CD14-positive monocyte (primary cell): ENCODE results near the gene TAF1C. TPM values are rescaled to one million over a fixed set of nuclear protein-coding genes. Genes with fewer than 3 reads are reported as not detected.

Source experiments
- DNase-seq, 3 donors: peaks; one replicate each; pipeline ENCODE4 v3.0.0-alpha.2; 2011 to 2022
- H2AFZ ChIP-seq: 2 replicates; pipeline ENCODE4 v1.6.0; 2012; ENCODE audit warnings: mild to moderate bottlenecking, low read depth, low read length, inconsistent platforms; ENCODE audit not compliant: insufficient read depth, poor library complexity, severe bottlenecking
- H3K27ac ChIP-seq, 2 donors: 1 replicate in 1 of 2; 2 replicates in 1 of 2; pipeline ENCODE4 v1.5.1; 2012 to 2013; ENCODE audit warnings: low read length in 2 of 2, control low read depth in 1 of 2, inconsistent platforms in 1 of 2, low read depth in 1 of 2, mild to moderate bottlenecking in 1 of 2
- H3K27me3 ChIP-seq, 2 donors: one replicate each; pipeline versions ENCODE4 v1.6.0 to v1.6.1; 2011 to 2013; ENCODE audit warnings: low read length in 2 of 2; ENCODE audit not compliant: control insufficient read depth in 2 of 2, insufficient read depth in 2 of 2
- H3K36me3 ChIP-seq, 2 donors: replicated peaks in 1 of 2; 1 replicate in 1 of 2; 2 replicates in 1 of 2; pipeline versions ENCODE4 v1.5.1 to v1.6.1; 2012 to 2013; ENCODE audit warnings: low read length in 2 of 2, control low read depth in 1 of 2, inconsistent platforms in 1 of 2, mild to moderate bottlenecking in 1 of 2; ENCODE audit not compliant: insufficient read depth in 2 of 2, control insufficient read depth in 1 of 2
- H3K4me1 ChIP-seq, 2 donors: 1 replicate in 1 of 2; 2 replicates in 1 of 2; pipeline versions ENCODE4 v1.5.1 to v1.6.1; 2012 to 2013; ENCODE audit warnings: low read length in 2 of 2, control low read depth in 1 of 2, inconsistent platforms in 1 of 2, mild to moderate bottlenecking in 1 of 2, moderate library complexity in 1 of 2; ENCODE audit not compliant: insufficient read depth in 2 of 2, control insufficient read depth in 1 of 2
- H3K4me2 ChIP-seq: replicated peaks from 2 replicates; pipeline ENCODE3; 2012; ENCODE audit warnings: low read length, moderate library complexity, mild to moderate bottlenecking; ENCODE audit not compliant: poor library complexity, severe bottlenecking; ENCODE audit errors: extremely low read depth
- H3K4me3 ChIP-seq, 3 experiments: fragments of 200-600 bp in 1 of 3; sonication (generic) in 1 of 3; replicated peaks in 1 of 3; 1 replicate in 2 of 3; 2 replicates in 1 of 3; pipeline ENCODE4 v1.5.1; 2011 to 2013; ENCODE audit warnings: low read length in 3 of 3, mild to moderate bottlenecking in 3 of 3, control low read depth in 2 of 3, low read depth in 2 of 3, inconsistent platforms in 1 of 3, moderate library complexity in 1 of 3
- H3K79me2 ChIP-seq: 2 replicates; pipeline ENCODE4 v1.6.0; 2012; ENCODE audit warnings: mild to moderate bottlenecking, control low read depth, inconsistent platforms, low read length, moderate library complexity; ENCODE audit not compliant: insufficient read depth
- H3K9ac ChIP-seq: 2 replicates; pipeline ENCODE4 v1.6.0; 2017; ENCODE audit warnings: low read length, mild to moderate bottlenecking; ENCODE audit not compliant: insufficient read depth, poor library complexity, severe bottlenecking
- H3K9me3 ChIP-seq, 2 donors: replicated peaks in 1 of 2; 1 replicate in 1 of 2; 2 replicates in 1 of 2; pipeline versions ENCODE4 v1.5.1 to v1.6.1; 2012 to 2013; ENCODE audit warnings: low read length in 2 of 2, control low read depth in 1 of 2; ENCODE audit not compliant: control insufficient read depth in 1 of 2, insufficient read depth in 1 of 2
- H4K20me1 ChIP-seq: 2 replicates; pipeline ENCODE4 v1.6.0; 2012; ENCODE audit warnings: mild to moderate bottlenecking, low read length, control low read depth, moderate library complexity; ENCODE audit not compliant: insufficient read depth
- H3K27ac Mint-ChIP-seq, 7 donors: one replicate each; pipeline ENCODE4 v1.8.0; 2020; ENCODE audit warnings: mild to moderate bottlenecking in 7 of 7, mixed read lengths in 7 of 7, moderate library complexity in 6 of 7, inconsistent platforms in 2 of 7
- H3K27me3 Mint-ChIP-seq, 3 donors: one replicate each; pipeline ENCODE4 v1.8.0; 2021 to 2022; ENCODE audit warnings: low read depth in 3 of 3, mild to moderate bottlenecking in 3 of 3, mixed read lengths in 3 of 3, moderate library complexity in 3 of 3, inconsistent platforms in 1 of 3
- H3K36me3 Mint-ChIP-seq, 2 donors: one replicate each; pipeline ENCODE4 v1.8.0; 2020; ENCODE audit warnings: mixed read lengths in 2 of 2, inconsistent platforms in 1 of 2, mild to moderate bottlenecking in 1 of 2
- H3K4me1 Mint-ChIP-seq: one replicate; pipeline ENCODE4 v1.8.0; 2020; ENCODE audit warnings: mild to moderate bottlenecking, mixed read lengths
- H3K4me3 Mint-ChIP-seq, 2 donors: one replicate each; pipeline ENCODE4 v1.8.0; 2020; ENCODE audit warnings: mild to moderate bottlenecking in 2 of 2, mixed read lengths in 2 of 2, moderate library complexity in 1 of 2
- H3K9me3 Mint-ChIP-seq, 7 donors: one replicate each; pipeline ENCODE4 v1.8.0; 2020 to 2022; ENCODE audit warnings: mixed read lengths in 7 of 7, mild to moderate bottlenecking in 6 of 7, moderate library complexity in 6 of 7, inconsistent platforms in 2 of 7
- WGBS: methylation state at CpG from one replicate; pipeline ENCODE4 v1.1.5; 2013; ENCODE audit warnings: missing lambda C conversion rate; ENCODE audit not compliant: insufficient coverage; 5-methylcytosine and 5-hydroxymethylcytosine counted together
- intact Hi-C, 2 donors: fragments of 100-400 bp; cut with micrococcal nuclease; formaldehyde crosslinking; loops; one replicate each; pipeline versions ENCODE4 v1.15.0 to v1.15.1; 2023
- polyA plus RNA-seq, 3 donors: library from polyadenylated mRNA; depleted of rRNA in 1 of 3; unstranded in 2 of 3; stranded (reverse) in 1 of 3; fragments of 300-500 nt in 2 of 3; fragments of >200 nt in 1 of 3; fragmentation: Illumina TruSeq in 2 of 3; gene quantifications; 1 replicate in 2 of 3; 2 replicates in 1 of 3; pipeline ENCODE4 v1.2.3, GENCODE V29; 2012 to 2021
- TF ChIP-seq, protein P1 (sequence below): fragments of 200-600 bp; IDR thresholded peaks from one replicate; pipeline ENCODE4 v1.8.0; 2022; ENCODE audit warnings: antibody characterized with exemption, mild to moderate bottlenecking

The TAF1C gene
- polyA plus RNA-seq, 3 donors: 4.0 to 126 (median 4.5) TPM

- H3K4me2 ChIP-seq: no peak overlapping the region
- H3K27me3 ChIP-seq: peaks cover 13 to 35% of the 10 kb centered on the region in 2 donors
- Mint-ChIP-seq H3K9me3 (no peaks in the 10 kb centered on the region), H3K27ac (no peak overlapping the region), H3K4me1 (no peaks in the 10 kb centered on the region), H3K4me3 (no peak overlapping the region), H3K36me3 (peaks cover 0 to 2% of the 10 kb centered on the region in 2 donors), H3K27me3 (peaks cover 39 to 60% (median 45%) of the 10 kb centered on the region in 3 donors)
- no peaks in the 10 kb centered on the region for H3K79me2 ChIP-seq
- H3K36me3 ChIP-seq: no peaks in the 10 kb centered on the region
- no peak overlapping the region for H3K4me3 ChIP-seq
- no peaks in the 10 kb centered on the region for H3K9me3 ChIP-seq
- H3K4me1 ChIP-seq: no peaks in the 10 kb centered on the region
- no peak overlapping the region for H3K9ac ChIP-seq
- intact Hi-C loops: no loop called here
- no peak for DNase-seq
- H2AFZ ChIP-seq: no peak overlapping the region
- H3K27ac ChIP-seq: no peak overlapping the region
- no CpG with 5 or more reads among the region's 1 CpG for WGBS
- TF ChIP-seq, protein P1, sequence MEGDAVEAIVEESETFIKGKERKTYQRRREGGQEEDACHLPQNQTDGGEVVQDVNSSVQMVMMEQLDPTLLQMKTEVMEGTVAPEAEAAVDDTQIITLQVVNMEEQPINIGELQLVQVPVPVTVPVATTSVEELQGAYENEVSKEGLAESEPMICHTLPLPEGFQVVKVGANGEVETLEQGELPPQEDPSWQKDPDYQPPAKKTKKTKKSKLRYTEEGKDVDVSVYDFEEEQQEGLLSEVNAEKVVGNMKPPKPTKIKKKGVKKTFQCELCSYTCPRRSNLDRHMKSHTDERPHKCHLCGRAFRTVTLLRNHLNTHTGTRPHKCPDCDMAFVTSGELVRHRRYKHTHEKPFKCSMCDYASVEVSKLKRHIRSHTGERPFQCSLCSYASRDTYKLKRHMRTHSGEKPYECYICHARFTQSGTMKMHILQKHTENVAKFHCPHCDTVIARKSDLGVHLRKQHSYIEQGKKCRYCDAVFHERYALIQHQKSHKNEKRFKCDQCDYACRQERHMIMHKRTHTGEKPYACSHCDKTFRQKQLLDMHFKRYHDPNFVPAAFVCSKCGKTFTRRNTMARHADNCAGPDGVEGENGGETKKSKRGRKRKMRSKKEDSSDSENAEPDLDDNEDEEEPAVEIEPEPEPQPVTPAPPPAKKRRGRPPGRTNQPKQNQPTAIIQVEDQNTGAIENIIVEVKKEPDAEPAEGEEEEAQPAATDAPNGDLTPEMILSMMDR: no peak
- H4K20me1 ChIP-seq: no peaks in the 10 kb centered on the region
Observed at GRCh38 chr16:84159800-84160199, 27.1 kb downstream of the TAF1C start.

- H3K36me3 Mint-ChIP-seq: peaks cover 0 to 2% of the 10 kb centered on the region in 2 donors
- no peak overlapping the region for H3K27ac Mint-ChIP-seq
- peaks cover 13 to 31% of the 10 kb centered on the region in 2 donors for H3K27me3 ChIP-seq
- no peaks in the 10 kb centered on the region for H3K36me3 ChIP-seq
- no peak overlapping the region for H3K27ac ChIP-seq
- H3K4me3 ChIP-seq: no peak overlapping the region
- no peaks in the 10 kb centered on the region for H3K9me3 Mint-ChIP-seq
- no peak for DNase-seq
- H3K79me2 ChIP-seq: no peaks in the 10 kb centered on the region
- H3K9me3 ChIP-seq: no peaks in the 10 kb centered on the region
- H3K4me3 Mint-ChIP-seq: peak overlapping the region in 1 of 2 donors; percentile 57
- H3K4me1 Mint-ChIP-seq: no peaks in the 10 kb centered on the region
- H3K9ac ChIP-seq: no peak overlapping the region
- H3K27me3 Mint-ChIP-seq: peaks cover 39 to 58% (median 46%) of the 10 kb centered on the region in 3 donors
- no peaks in the 10 kb centered on the region for H3K4me1 ChIP-seq
- intact Hi-C loops: no loop called here
- H4K20me1 ChIP-seq: no peaks in the 10 kb centered on the region
- TF ChIP-seq, protein P1: no peak
- no peak overlapping the region for H3K4me2 ChIP-seq
- no peak overlapping the region for H2AFZ ChIP-seq
- WGBS: no CpG with 5 or more reads among the region's 9 CpGs
Observed at GRCh38 chr16:84159007-84159406, 27.9 kb downstream of the TAF1C start.
